DND-41 (cell line): ENCODE results near the gene MBP.
A peak's percentile ranks its signal among the peaks of the same experiment; 100 is the strongest.

Experiments
- ATAC-seq: fragments of 200-7000 bp; cut with Tn5 transposase; 3 replicates; pipeline ENCODE4 v1.9.1; 2021; ENCODE audit warnings: low read depth; ENCODE audit not compliant: insufficient read depth
- DNase-seq: peaks from one replicate; pipeline ENCODE4 v3.0.0-alpha.2; 2020
- H2AFZ ChIP-seq: 2 replicates; pipeline ENCODE4 v1.6.0; 2012; ENCODE audit warnings: low read depth, low read length
- H3K27ac ChIP-seq: 2 replicates; pipeline ENCODE4 v1.5.1; 2012; ENCODE audit warnings: low read length, inconsistent platforms
- H3K27me3 ChIP-seq: fragments of 200-600 bp; sonication (generic); 2 replicates; pipeline ENCODE4 v1.6.0; 2012; ENCODE audit warnings: low read length, mild to moderate bottlenecking, inconsistent platforms; ENCODE audit not compliant: insufficient read depth, poor library complexity
- H3K36me3 ChIP-seq: 2 replicates; pipeline ENCODE4 v1.5.1; 2012; ENCODE audit warnings: low read length, inconsistent platforms; ENCODE audit not compliant: insufficient read depth
- H3K4me1 ChIP-seq: 2 replicates; pipeline ENCODE4 v1.5.1; 2012; ENCODE audit warnings: mild to moderate bottlenecking, low read length; ENCODE audit not compliant: insufficient read depth
- H3K4me2 ChIP-seq: 2 replicates; pipeline ENCODE4 v1.6.0; 2012; ENCODE audit warnings: mild to moderate bottlenecking, moderate library complexity, low read length, inconsistent platforms; ENCODE audit not compliant: insufficient read depth
- H3K4me3 ChIP-seq, 2 experiments: fragments of 200-600 bp in 1 of 2; shearing (Covaris generic) in 1 of 2; 2 replicates each; pipeline ENCODE4 v1.5.1; 2012 to 2016; ENCODE audit warnings: inconsistent platforms in 2 of 2, low read length in 2 of 2, mild to moderate bottlenecking in 2 of 2, low read depth in 1 of 2, moderate library complexity in 1 of 2
- H3K79me2 ChIP-seq: 2 replicates; pipeline ENCODE4 v1.6.0; 2012; ENCODE audit warnings: low read length, inconsistent platforms; ENCODE audit not compliant: insufficient read depth
- H3K9ac ChIP-seq: 2 replicates; pipeline ENCODE4 v1.6.0; 2012; ENCODE audit warnings: low read depth, mild to moderate bottlenecking, inconsistent platforms, low read length, moderate library complexity
- H3K9me3 ChIP-seq: 2 replicates; pipeline ENCODE4 v1.5.1; 2012; ENCODE audit warnings: low read length, moderate library complexity, mild to moderate bottlenecking, inconsistent platforms; ENCODE audit not compliant: insufficient read depth, severe bottlenecking
- H4K20me1 ChIP-seq: 2 replicates; pipeline ENCODE4 v1.6.0; 2012; ENCODE audit warnings: low read length; ENCODE audit not compliant: insufficient read depth
- EZH2 ChIP-seq: IDR thresholded peaks from 3 replicates; pipeline ENCODE4 v1.6.1; 2012; ENCODE audit warnings: borderline replicate concordance, low read depth, mild to moderate bottlenecking, moderate library complexity, low read length, inconsistent platforms; ENCODE audit not compliant: severe bottlenecking
- TF ChIP-seq, protein P1 (sequence below): IDR thresholded peaks from 2 replicates; pipeline ENCODE4 v1.5.1; 2012; ENCODE audit warnings: borderline replicate concordance, low read length, moderate library complexity, mild to moderate bottlenecking; ENCODE audit not compliant: poor library complexity, severe bottlenecking; ENCODE audit errors: extremely low read depth

Gene MBP

DNA sequence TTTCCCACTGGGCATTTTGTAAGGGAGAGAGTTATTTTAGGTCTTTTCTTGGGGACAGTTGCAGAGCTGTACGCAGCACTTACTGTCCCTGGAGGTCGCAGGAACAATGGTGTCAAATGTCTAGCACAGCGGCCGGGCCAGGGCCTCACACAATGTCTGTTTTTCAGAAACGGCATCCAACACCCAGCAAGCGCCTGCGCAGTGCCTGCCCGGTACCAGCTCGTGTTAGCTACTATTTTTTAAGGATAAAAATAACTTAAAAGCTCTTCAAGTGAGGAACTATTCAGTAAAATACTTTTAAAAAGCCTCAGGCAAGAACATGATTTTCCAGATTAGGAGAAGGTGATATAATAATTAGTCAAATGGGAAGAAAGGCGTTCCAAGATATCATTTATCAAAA, 90.0 kb downstream of the MBP start:
- ATAC-seq (no peak), DNase-seq (no peak)
- H3K27me3 ChIP-seq: no peaks in the 10 kb centered on the region
- no peaks in the 10 kb centered on the region for H4K20me1 ChIP-seq
- H3K79me2 ChIP-seq: peaks cover 58% of the 10 kb centered on the region
- no peaks in the 10 kb centered on the region for H3K9me3 ChIP-seq
- H3K4me1 ChIP-seq: no peaks in the 10 kb centered on the region; the same call in 1 of the 2 replicates
- TF ChIP-seq, protein P1, sequence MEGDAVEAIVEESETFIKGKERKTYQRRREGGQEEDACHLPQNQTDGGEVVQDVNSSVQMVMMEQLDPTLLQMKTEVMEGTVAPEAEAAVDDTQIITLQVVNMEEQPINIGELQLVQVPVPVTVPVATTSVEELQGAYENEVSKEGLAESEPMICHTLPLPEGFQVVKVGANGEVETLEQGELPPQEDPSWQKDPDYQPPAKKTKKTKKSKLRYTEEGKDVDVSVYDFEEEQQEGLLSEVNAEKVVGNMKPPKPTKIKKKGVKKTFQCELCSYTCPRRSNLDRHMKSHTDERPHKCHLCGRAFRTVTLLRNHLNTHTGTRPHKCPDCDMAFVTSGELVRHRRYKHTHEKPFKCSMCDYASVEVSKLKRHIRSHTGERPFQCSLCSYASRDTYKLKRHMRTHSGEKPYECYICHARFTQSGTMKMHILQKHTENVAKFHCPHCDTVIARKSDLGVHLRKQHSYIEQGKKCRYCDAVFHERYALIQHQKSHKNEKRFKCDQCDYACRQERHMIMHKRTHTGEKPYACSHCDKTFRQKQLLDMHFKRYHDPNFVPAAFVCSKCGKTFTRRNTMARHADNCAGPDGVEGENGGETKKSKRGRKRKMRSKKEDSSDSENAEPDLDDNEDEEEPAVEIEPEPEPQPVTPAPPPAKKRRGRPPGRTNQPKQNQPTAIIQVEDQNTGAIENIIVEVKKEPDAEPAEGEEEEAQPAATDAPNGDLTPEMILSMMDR: no peak
- TF ChIP-seq EZH2: no peak
- no peak overlapping the region for H2AFZ ChIP-seq
- peaks cover 46% of the 10 kb centered on the region for H3K36me3 ChIP-seq
- no peak overlapping the region for H3K4me2 ChIP-seq
- no peak overlapping the region for H3K4me3 ChIP-seq
- no peak overlapping the region for H3K9ac ChIP-seq
- no peak overlapping the region; the same call in 1 of the 2 replicates for H3K27ac ChIP-seq

DNA sequence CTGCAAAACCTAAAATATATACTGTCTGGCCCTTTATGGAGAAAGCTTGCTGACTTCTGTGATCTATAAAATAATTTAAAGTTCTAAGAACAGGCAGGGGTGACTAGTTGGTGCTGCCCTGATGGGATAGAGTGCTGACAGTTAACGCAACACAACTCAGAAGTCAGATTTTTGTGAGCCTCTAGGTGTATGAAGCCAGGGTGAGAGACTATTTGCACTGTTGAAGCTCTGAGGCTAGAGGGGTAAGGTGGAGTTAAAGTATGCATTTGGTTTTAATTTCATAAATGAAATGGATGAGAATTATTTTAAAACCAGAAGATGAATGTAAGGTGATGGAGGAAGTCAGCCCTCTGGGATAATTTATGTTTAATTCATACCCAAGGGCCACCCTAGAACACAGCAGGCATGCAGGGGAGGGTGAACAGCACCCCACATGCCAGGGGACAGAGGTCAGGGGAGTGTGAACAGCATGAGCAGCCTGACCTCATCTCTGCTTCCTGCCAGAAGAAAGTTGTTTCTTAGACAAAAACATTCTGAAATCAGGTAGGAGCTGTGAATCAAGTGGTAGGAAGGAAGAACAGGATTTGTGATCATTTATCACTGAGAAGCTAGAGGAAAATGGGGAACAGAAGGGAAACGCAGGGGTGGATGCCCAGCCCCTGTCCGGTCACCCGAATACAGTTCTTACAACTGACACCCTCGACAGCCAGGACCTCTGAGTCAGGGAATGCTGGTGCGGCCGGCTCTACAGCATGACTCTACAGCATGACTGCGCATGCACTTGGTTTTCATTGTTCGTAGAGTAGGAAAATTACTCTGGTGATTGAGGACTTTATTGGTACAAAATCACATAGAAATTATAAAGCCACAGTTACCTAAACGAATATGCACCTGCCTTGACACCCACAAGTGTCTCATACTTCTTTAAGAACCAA, 93.1 kb downstream of the MBP start:
- Histone ChIP-seq H3K9me3 (no peaks in the 10 kb centered on the region), H3K27ac (peak overlapping the region; percentile 35), H3K4me1 (no peaks in the 10 kb centered on the region; the same call in 1 of the 2 replicates), H3K27me3 (no peaks in the 10 kb centered on the region), H3K79me2 (peaks cover 59% of the 10 kb centered on the region), H3K4me3 (no peak overlapping the region), H3K9ac (peak overlapping the region; percentile 11; the same call in 1 of the 2 replicates), H4K20me1 (no peaks in the 10 kb centered on the region), H3K4me2 (no peak overlapping the region), H2AFZ (no peak overlapping the region), H3K36me3 (peaks cover 24% of the 10 kb centered on the region)
- DNase-seq (no peak), ATAC-seq (no peak)
- TF ChIP-seq, protein P1: no peak
- TF ChIP-seq EZH2: no peak

DNA sequence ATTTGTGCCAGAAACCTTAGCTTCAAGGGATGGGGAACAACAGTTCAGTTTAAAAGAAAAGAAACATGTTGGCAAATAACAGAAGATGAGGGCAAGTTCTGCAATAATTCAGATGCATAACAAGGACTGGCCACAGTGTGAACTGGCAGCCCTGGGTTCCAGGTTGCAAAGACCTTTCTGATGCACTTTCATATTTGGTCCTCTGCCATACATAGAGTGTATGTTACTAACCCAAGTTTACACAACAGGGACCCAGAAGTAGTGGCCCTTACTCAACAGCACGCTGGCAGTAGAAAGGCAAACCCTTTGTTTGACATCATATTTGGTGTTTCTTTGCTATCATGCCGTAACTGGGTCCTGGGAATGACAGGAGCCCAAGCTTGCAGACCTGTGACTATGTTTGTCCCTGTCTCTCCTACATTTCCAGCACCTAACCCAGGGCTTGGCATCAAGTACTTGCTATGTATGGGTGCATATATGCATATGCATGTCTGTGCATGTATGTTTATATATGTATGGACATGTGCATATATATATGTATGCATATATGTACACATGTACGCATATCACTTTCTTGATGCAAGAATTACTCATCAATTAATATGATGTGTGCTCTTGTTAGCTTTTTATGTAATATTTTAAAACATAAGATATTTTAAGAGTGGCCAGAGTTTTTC, 94.3 kb downstream of the MBP start:
- no peak overlapping the region for H3K9ac ChIP-seq
- H3K9me3 ChIP-seq: no peaks in the 10 kb centered on the region
- TF ChIP-seq, protein P1: no peak
- TF ChIP-seq EZH2: no peak
- no peaks in the 10 kb centered on the region for H3K27me3 ChIP-seq
- H2AFZ ChIP-seq: no peak overlapping the region
- no peaks in the 10 kb centered on the region for H4K20me1 ChIP-seq
- ATAC-seq (no peak), DNase-seq (no peak)
- no peaks in the 10 kb centered on the region; the same call in 1 of the 2 replicates for H3K4me1 ChIP-seq
- peaks cover 55% of the 10 kb centered on the region for H3K79me2 ChIP-seq
- H3K4me2 ChIP-seq: no peak overlapping the region
- no peak overlapping the region for H3K4me3 ChIP-seq
- H3K36me3 ChIP-seq: peaks cover 13% of the 10 kb centered on the region
- no peak overlapping the region for H3K27ac ChIP-seq
